Measurements from ENCODE around the gene POLR2C. TPM values are rescaled to one million over a fixed set of nuclear protein-coding genes. Genes with fewer than 3 reads are reported as not detected.
"Not testable (repeated sequence)": the region's sequence is repeated elsewhere in the genome, so short reads cannot be mapped to it uniquely, and the experiment has no call there.

Gene POLR2C
- polyA plus RNA-seq, 4 donors: 85.0 to 88.9 (median 86.3) TPM

DNA sequence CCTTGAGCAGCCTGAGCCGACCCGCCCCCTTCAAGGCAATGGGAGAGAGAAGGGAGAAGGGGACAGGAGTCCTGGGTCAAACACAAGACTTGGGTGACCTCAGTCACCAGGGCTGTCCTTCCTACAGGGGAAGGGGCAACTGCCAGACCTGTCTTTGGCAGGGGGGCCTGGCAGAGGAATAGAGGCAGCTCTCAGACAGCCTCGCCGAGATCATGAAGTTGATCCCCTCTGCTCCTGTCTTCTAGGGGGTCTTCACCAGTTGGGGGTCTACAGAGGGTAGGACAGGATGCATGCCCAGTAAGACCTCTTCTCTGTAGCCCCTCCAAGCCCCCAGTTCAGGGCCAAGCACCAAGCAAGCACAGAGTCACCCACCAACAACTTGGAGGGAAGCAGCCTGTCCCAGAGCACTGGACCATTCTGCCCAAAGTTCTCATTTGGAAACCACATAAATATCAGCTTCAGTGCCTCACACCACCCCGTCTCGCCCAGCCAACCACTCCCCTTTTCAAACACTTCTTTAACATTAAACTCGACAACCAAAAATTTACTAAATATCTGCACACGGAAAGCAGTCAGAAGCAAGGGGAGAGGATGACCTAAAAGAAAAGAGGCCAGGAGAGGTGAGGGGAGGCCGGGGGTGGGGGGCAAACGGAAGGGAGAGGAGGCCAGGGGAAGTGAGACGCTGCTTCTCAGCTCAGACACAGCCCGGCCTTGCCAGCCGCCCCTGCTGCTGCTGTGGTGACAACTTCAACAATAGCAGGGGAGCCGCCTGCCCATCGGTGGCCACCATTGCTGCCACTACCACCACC is 16.1 kb downstream of the POLR2C start:
- DNase-seq (ENCODE audit: low read depth in 4 of 4, low spot score in 2 of 4): no peak

DNA sequence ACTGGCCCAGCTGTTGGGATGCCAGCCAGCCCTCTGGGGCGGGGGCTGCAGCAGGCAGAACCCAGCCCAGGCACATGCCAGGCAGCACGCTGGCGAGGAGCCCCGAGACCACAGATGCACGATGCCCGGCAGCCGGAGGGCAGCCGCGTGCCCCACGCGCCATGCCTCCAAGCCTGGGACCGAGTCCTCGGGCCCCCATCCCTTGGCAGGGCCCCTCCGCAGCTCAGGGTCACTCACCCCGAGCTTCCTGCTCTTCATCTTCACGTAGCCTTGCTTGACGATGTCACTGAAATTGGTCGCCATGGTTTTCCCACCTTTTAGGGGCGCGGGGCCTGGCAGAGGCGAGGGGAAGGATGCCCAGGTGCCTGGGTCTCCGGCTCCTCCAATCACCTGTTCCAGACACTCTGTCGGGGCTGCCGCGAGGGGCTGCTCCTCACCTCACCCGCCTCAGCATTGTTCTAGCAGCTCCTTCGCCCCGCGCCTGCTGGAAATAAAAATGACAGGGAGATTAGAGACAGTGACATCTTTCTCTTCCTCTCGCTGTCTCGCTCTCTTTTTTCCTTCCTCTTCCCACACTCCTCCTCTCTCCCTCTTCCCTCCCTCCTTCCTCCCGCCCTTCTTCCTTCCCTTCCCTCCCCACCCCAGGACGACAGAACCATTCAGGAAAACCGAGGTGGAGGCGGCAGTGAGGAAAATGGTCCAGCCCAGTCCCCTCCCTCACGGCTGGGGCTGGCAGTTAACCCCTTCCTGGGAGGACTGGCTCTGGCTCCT is 16.9 kb downstream of the POLR2C start:
- peak in 1 of 4 donors; percentile 56 for DNase-seq (ENCODE audit: low read depth in 4 of 4, low spot score in 2 of 4)

DNA sequence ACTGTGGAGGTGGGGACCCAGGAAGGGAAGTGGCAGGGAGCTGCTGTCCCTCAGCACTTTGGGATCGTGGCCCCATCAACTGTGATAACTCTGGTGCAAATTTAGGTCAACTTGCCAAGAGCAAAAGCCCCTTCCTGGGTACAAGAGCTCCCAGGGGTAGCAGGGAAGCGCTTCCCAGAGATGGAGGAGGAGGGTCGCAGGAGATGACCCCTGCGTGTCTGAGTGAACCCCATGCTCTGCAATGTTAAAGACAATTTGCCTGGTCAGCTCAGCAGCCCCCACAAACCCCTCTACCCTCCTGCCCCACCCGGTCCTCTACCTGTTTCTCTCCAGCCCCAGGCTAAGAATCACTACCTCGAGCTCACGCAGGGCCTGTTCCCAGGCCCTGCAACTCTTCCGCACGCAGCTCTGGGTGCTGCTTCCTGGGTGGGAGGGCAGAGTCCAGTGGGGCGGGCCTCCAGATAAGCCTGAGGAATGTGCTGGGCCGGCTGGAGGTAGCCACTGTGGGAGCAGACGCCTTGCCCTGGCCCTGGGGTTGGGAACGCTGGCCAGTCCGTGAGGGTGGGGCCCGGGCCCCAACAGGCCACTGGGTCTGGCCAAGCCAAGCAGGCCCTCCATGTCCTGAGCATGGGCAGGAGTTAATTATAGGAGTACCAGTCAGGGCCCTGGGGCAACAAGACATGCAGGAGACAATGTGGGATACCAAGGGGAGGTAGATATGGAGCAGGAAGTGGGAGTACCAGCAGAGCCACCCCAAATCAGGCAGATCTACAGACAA is 17.7 kb downstream of the POLR2C start:
- no peak for DNase-seq (ENCODE audit: low read depth in 4 of 4, low spot score in 2 of 4)

DNA sequence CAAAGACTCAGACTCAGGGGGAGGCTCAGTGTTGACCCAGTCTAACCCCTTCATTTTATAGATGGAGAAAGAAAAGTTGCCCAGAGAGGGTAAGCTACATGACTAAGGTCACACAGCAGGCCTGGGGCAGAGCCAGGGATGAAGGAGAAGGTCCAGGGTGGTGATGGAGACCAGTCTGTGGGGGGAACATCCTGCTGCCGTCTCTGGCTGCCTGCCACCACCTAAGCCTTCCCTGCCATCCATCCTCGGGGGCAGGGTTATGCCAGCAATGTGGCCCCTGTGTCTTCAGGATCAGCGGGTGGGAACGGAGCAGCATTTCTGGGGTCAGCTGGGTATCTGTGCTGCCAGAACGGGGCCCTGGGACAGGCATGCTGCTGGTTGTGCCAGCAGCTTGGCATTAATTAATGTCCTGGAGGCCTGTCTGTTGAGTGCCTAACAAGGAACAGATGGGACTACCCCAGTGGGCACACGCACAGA is 18.3 kb downstream of the POLR2C start:
- no peak for DNase-seq (ENCODE audit: low read depth in 4 of 4, low spot score in 2 of 4)

DNA sequence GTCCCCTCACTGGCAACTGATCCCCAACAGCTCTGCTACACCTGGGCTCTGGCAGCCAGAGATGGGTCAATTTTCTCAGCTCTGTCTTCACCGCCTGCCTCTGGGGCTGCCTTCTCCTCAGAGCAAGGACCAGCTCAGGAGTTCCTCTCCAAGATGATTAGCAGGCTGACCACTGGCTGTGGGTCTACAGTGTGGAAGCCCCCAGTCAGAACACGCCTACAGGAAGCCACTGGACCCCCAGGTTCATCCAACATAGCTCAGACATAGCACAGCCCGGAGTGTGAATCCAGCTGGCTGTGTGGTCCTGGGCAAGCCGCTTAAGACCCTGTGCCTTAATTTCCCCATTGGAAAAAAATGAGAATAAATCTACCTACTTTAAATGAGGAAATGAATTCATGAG is 18.9 kb downstream of the POLR2C start:
- no peak for DNase-seq (ENCODE audit: low read depth in 4 of 4, low spot score in 2 of 4)

DNA sequence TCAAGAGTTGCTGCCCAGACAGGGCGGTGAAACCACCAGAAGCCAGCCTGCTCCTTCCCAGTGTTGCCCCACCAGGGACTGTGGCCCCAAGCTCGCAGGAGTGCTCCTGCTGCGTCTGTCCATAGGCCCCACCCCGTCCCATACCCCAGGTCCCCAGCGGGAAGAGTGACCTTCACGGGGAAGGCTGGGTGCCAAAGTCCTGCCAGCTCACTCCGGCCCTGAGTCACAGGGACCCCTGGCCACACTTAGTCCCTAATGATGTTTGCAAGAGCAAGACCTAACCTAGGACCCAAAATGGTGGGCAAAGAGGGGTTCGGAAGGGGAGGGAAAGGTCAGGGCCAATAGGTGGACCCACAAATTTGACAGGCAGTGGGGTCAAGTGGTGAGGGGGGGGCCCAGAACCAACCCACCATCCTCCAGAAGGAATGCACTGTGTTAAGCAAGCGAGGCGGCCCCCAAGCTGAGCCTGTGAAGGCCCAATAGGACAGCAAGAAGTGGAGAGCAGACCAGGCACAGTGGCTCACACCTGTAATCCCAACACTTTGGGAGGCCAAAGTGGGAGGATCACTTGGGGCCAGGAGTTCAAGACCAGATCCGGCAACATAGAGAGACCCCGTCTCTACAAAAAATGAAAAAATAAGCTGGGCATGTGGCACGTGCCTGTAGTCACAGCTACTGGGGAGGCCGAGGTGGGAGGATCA is 20.5 kb downstream of the POLR2C start:
- no peak for DNase-seq (ENCODE audit: low read depth in 4 of 4, low spot score in 2 of 4)

DNA sequence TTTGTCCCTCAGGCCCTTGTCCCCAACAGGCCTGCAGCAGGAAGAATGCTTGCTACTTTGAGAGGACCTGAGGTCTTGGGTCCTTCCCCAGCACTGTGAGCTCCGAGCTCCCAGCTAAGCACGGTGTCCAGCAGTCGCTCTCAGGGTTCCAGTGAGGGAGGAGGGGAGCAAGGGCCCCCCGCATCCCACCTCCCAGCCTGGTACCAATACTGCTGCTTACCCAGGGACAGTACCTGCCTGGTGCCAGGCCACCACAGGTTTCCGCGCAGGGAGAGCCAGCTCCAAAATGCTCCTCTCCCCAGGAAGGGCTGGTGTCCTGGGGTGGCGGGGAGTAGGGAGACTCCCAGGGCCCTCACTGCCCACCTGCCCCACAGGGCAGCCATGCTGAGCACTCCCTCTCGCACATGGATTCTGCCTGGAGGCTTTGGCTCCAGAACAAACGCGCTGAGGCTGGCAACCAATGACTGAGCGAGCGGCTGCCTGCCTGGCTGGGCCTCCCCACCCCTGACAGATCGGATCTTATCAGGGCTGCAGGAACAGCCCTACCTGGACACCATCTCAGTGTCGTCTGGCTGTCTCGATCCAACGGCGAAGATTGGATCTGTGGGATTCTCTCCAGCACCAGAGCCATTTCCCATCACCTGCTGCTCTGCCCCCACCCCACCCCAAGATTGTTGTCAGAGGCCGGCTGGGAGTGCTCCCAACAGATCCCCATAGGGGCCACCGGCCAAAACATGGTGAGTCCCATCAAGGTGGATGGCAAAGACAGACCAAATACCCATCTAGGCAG is 21.4 kb downstream of the POLR2C start:
- no peak for DNase-seq (ENCODE audit: low read depth in 4 of 4, low spot score in 2 of 4)

DNA sequence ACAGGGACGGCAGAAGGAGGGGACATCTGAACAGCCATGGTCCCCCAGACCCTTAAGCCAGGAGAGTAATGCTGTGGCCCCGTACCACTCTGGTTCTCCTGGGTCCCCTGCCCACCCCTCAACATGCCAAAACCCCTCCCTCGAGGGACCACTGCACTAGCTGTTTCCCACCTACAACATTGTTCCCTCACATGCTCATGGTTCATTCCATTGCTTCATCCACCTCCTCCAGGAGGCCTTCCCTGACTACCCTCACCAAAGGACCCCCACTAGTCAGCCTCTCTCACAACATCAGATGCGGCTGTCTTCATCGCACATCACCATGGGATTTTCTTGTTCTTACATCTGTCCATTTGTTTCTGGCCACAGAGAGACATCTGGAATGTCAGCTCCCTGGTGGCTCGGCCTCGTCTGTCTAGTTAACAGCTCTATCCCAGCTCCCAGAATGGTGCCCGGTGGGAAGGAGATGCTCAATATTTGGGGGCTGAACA is 22.1 kb downstream of the POLR2C start:
- DNase-seq (ENCODE audit: low read depth in 4 of 4, low spot score in 2 of 4): no peak

DNA sequence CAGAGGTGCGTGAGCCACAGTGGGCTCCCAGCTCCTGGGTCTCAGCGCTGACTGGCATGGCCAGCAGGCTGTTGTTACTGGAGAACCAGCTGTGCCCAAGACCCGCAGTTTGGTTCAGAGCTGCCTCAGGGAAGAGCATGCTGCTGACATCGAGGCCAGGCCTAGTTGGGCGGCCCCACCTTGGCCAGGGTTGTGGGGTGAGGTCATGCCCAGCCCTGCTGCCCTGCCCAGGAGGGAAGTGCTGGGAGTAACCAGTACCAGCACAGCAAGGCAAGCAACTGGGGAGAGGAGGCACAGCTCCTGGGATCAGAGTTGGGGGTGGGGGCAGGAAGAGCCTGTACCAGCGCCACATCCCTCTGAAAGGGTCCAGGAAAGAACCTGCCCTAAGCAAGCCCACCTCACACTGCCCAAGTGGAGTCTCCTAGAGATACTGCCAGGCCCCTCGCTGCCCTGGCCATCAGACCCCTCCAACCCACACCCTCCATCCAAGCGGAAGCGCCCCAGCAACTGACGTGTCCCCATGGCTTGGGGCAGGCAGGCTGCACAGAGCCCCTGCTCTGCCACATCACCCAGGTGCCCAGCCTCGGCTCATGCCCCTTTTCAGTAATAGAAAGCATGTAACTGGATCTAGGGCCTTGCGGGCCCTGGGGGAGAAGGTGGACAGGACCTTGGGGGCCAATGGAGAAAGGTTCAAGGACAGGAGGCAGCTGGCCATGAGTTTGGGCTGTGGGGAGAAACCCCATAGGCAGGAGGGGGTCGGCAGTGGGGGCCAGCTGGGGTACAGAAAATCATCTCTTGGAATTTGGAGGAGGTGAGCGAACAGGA is 22.8 kb downstream of the POLR2C start:
- DNase-seq (ENCODE audit: low read depth in 4 of 4, low spot score in 2 of 4): no peak

DNA sequence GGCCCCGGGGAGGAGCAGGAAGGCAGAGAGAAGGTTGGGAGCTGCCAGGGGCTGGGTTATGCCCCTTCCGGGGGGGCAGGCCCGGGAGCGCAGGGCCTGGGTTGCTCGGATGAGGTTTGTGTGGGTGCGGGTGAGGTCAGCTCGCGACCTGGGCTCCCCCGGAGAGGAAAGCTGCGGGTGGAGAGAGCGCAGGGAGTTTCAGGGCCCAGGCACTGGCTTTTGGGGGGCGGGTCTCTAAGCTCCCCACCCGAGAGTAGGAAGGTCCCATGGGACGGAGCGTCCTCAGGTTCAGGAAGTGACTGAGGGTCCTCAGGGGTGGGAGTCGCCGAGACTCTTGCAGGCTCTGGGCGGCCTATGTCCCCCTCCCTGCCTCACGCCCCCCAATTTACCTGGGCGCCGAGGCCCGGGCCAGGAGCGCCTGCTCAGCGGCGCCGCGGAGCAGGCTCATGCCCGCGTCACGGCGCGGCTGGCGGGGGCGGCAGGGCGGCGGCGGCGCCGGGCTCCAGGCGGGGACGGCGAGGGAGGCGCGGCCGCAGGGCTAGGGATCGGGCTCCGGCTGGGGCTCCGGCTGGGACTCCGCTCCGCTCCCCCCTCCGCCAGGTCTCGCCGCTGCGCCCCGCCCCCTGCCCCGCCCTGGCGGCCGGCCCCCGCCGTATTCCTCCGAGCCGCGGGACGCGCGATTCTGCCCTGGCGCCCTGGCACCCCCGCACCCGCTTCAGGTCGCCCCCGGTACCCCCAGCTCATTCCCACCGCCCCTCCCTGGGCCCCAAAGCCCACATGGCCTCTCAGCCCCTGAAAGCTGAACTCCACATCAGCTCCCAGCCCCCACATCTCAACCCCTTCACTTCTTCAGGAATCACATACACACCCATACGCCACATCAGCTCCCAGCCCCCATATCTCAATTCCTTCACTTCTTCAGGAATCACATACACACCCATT is 23.7 kb downstream of the POLR2C start, which contains the start of gene DOK4:
Gene DOK4 (minus strand): TSS at position 578 of the 942 bp plus-strand sequence. CDS start 6,986 bp downstream, outside the sequence.
- no peak for DNase-seq (ENCODE audit: low read depth in 4 of 4, low spot score in 2 of 4)

DNA sequence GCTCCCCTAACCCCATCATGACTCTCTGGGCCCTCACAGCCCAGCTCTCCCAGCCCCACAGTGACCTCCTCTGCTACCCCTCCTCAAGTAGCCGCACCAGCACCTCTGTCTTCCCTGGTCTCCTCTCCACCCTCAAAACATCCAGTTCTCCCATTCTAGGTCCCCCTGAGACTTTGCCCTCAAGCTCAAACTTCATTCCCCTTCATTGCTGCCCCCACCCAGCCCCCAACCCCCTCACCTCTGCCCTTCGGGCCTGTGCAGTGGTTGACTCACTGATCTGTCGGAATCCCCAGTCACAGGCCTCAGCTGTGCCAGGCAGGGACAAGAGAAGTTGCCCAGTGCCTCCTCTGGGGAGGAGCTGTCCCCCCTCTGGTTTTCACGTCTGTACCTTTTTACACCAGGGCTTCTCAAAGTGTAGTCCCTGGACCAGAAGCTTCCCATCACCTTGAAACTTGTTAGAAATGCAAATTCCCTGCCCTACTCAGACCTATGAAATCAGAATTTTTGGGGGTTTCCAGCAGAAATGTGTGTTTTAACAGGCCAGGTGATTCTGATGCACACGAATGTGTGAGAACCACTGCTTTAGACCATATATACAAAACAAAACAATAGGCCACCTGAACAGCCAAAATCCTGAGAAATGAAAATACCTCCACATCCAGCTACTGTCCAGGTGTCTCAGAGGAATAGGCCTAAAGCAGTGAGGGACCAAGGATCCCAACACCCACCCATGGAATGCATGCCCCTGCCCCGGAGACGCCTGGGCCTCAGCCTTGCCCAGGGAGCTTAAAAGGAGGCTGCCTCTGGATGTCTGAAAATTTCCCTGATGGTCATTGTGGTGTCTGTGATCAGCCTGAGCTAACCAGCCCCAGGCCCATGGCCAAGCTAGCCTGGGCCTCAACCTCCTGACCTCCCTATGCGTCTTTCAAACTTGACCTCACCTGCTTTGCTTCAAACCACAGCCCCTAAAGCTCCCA is 24.7 kb downstream of the POLR2C start:
- no peak for DNase-seq (ENCODE audit: low read depth in 4 of 4, low spot score in 2 of 4)

DNA sequence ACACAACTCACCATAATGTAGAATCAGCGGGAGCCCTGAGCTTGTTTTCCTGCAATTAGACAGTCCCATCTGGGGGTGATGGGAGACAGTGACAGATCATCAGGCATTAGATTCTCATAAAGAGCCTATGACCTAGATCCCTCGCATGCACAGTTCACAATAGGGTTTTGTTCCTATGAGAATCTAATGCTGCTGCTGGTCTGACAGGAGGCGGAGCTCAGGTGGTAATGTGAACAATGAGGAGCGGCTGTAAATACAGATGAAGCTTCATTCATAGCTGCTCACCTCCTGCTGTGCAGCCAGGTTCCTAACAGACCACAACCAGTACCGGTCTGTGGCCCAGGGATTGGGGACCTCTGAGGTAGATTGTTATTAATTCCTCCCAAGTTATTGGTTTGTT is 26.8 kb downstream of the POLR2C start:
- no peak for DNase-seq (ENCODE audit: low read depth in 4 of 4, low spot score in 2 of 4)

DNA sequence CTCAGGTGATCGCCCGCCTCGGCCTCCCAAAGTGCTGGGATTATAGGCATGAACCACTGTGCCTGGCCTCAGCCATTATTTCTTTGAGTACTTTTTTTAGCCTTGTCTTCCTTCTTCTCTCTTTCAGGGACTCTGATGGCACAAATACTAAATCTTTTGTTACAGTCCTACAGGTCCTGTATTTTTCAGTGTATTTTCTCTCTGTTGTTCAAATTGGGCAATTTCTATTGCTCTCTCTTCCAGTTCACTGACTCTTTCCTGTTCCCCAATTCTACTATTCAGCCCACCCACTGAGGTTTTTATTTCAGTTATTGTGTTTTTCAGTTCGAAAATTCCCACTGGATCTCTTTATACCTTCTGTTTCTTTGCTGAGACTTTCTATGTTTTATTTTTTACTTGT is 31.3 kb downstream of the POLR2C start:
- DNase-seq (ENCODE audit: low read depth in 4 of 4, low spot score in 2 of 4): no peak

DNA sequence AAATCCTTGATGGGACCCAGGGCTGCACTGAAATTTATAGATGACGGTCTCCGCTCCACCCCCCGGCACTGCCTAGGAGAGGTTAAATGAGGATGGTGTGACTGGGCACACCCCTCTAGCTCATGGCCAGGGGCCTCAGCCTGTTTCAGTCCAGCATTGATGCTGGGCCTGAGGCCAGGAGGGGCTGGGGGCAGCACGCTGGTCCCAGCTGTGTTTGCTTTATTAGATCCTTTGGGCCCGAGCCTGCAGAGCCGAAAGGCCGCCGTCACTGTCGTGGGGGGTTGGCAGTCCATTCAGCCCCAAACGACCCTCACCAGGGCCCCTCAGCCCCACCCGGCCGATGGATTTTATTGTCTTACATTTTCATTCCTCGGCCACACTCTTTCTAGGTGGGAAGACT is 34.6 kb downstream of the POLR2C start:
- DNase-seq (ENCODE audit: low read depth in 4 of 4, low spot score in 2 of 4): no peak

DNA sequence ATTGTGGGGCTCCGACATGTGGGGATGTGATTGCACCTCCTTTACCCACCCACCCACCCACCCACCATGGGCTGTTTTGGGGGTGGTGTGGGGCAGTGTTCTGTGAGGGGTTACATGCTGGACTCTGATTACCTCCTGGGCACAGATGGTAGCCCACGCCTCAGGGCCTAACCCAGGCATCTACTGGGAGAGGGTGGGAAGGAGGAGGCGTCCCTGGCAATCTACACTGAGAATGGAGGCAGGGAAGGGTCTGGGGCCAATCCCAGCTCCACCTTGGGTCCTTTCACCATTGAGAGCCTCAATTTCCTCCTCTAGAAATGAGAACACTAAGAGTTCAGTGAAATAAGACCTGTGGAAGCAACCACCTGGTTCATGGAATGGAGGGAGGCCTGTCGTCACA is 35.6 kb downstream of the POLR2C start:
- DNase-seq (ENCODE audit: low read depth in 4 of 4, low spot score in 2 of 4): no peak

DNA sequence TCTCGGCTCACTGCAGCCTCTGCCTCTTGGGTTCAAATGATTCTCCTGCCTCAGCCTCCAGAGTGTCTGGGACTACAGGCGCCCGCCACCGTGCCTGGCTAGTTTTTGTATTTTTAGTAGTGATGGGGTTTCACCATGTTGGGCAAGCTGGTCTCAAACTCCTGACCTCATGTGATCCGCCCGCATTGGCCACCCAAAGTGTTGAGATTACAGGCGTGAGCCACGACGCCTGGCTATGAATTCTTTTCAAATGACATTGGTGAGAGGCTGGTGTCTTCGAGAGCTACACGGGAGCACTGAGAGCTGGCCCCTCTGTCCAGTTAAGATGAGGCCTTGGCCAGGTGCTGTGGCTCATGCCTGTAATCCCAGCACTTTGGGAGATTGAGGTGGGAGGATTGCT is 37.5 kb downstream of the POLR2C start:
- DNase-seq (ENCODE audit: low read depth in 4 of 4, low spot score in 2 of 4): not testable (repeated sequence)

Measured in left renal cortex interstitium (tissue), 4 donors.